GM12878 (cell line): ENCODE measurements around the gene TRIM28. TPM values are rescaled to one million over a fixed set of nuclear protein-coding genes. Genes with fewer than 3 reads are reported as not detected.

Source experiments
- ATAC-seq: fragments of 200-7000 bp; cut with Tn5 transposase; 3 replicates; pipeline ENCODE4 v1.9.1; 2020; ENCODE audit warnings: mild to moderate bottlenecking, moderate library complexity
- BruUV-seq: library from RNA; stranded (reverse); fragments of 400-500 nt; replicated peaks from 2 replicates; lab custom pipeline; 2021; lab: Mats Ljungman, UMichigan
- CTCF ChIA-PET: fragments of 300-600 bp; sonication (Branson Sonifier 250); formaldehyde crosslinking; extraction: SDS; loops from one replicate; lab custom pipeline; 2021; ENCODE audit warnings: inconsistent platforms; lab: Yijun Ruan, JAX
- POLR2A ChIA-PET: fragments of 350-600 bp; formaldehyde crosslinking; extraction: SDS; loops from one replicate; lab custom pipeline; 2021; ENCODE audit warnings: inconsistent platforms; lab: Charles Lee
- RAD21 ChIA-PET: fragments of 300-600 bp; sonication (Branson Sonifier 250); formaldehyde crosslinking; loops from one replicate; lab custom pipeline; 2023; ENCODE audit warnings: antibody characterized with exemption; ENCODE audit not compliant: unreplicated experiment; lab: Charles Lee
- SMC1A ChIA-PET: fragments of 300-600 bp; sonication (Branson Sonifier 250); formaldehyde crosslinking; loops from one replicate; lab custom pipeline; 2023; ENCODE audit not compliant: unreplicated experiment, uncharacterized antibody; lab: Charles Lee
- DNase-seq: peaks from one replicate; pipeline ENCODE4 v3.0.0-alpha.2; 2011; ENCODE audit warnings: low read depth, low spot score
- FAIRE-seq: peaks from 3 replicates; lab custom pipeline; 2011; peaks lifted over from hg19 to GRCh38; lab: Jason Lieb, UNC
- H2AFZ ChIP-seq: 2 replicates; pipeline ENCODE4 v1.6.0; 2011; ENCODE audit warnings: low read depth, low read length, control low read depth; ENCODE audit not compliant: control insufficient read depth
- H3K27ac ChIP-seq: 2 replicates; pipeline ENCODE4 v1.5.1; 2011; ENCODE audit warnings: control low read depth; ENCODE audit not compliant: control insufficient read depth, insufficient read depth
- H3K27me3 ChIP-seq, 2 experiments: replicated peaks in 1 of 2; 2 replicates each; pipeline versions ENCODE4 v1.6.0 to v1.6.1; 2011; ENCODE audit warnings: low read length in 1 of 2; ENCODE audit not compliant: control insufficient read depth in 2 of 2, insufficient read depth in 2 of 2
- H3K36me3 ChIP-seq, 2 experiments: 2 replicates each; pipeline ENCODE4 v1.5.1; 2011; ENCODE audit warnings: low read length in 1 of 2; ENCODE audit not compliant: control insufficient read depth in 2 of 2, insufficient read depth in 2 of 2
- H3K4me1 ChIP-seq: 2 replicates; pipeline ENCODE4 v1.6.1; 2011; ENCODE audit warnings: mild to moderate bottlenecking, low read length, moderate library complexity, mixed read lengths; ENCODE audit not compliant: control insufficient read depth, insufficient read depth
- H3K4me2 ChIP-seq: 2 replicates; pipeline ENCODE4 v1.6.0; 2011; ENCODE audit warnings: control low read depth; ENCODE audit not compliant: control insufficient read depth, insufficient read depth
- H3K4me3 ChIP-seq: fragments of 200-600 bp; sonication (generic); 2 replicates; pipeline ENCODE4 v1.5.1; 2016
- H3K79me2 ChIP-seq: 2 replicates; pipeline ENCODE4 v1.6.0; 2011; ENCODE audit warnings: low read length; ENCODE audit not compliant: control insufficient read depth, insufficient read depth
- H3K9ac ChIP-seq: 2 replicates; pipeline ENCODE4 v1.8.0; 2011; ENCODE audit warnings: low read length, control low read depth, mixed read lengths; ENCODE audit not compliant: control insufficient read depth, insufficient read depth
- H3K9me3 ChIP-seq: replicated peaks from 3 replicates; pipeline ENCODE4 v1.5.1; 2011; ENCODE audit warnings: mild to moderate bottlenecking, low read length; ENCODE audit not compliant: control insufficient read depth, insufficient read depth
- H4K20me1 ChIP-seq: 2 replicates; pipeline ENCODE4 v1.6.0; 2011; ENCODE audit not compliant: control insufficient read depth, insufficient read depth
- BACH1 ChIP-seq: fragments of 450-650 bp; IDR thresholded peaks from 2 replicates; pipeline ENCODE4 v1.6.1; 2017; ENCODE audit warnings: mild to moderate bottlenecking, borderline replicate concordance
- BHLHE40 ChIP-seq, 2 experiments: fragments of 450-650 bp in 1 of 2; IDR thresholded peaks; 2 replicates each; pipeline ENCODE4 v1.6.1; 2011 to 2017; ENCODE audit warnings: low read depth in 2 of 2, borderline replicate concordance in 1 of 2, improper control_type of control experiment in 1 of 2, low read length in 1 of 2, mild to moderate bottlenecking in 1 of 2
- CBX3 ChIP-seq: fragments of 200-600 bp; sonication (generic); IDR thresholded peaks from 2 replicates; pipeline ENCODE4 v1.6.1; 2016; ENCODE audit warnings: low read depth, borderline replicate concordance
- CREM ChIP-seq: IDR thresholded peaks from 2 replicates; pipeline ENCODE4 v1.6.1; 2014; ENCODE audit warnings: antibody characterized with exemption, low read depth
- ESRRA ChIP-seq: IDR thresholded peaks from 2 replicates; pipeline ENCODE4 v1.6.1; 2012; ENCODE audit warnings: mild to moderate bottlenecking, low read length, improper control_type of control experiment
- EZH2 ChIP-seq: IDR thresholded peaks from 2 replicates; pipeline ENCODE4 v1.6.1; 2012; ENCODE audit warnings: low read depth, mild to moderate bottlenecking, control low read depth, inconsistent platforms, low read length, borderline replicate concordance; ENCODE audit not compliant: control insufficient read depth
- FOXM1 ChIP-seq: IDR thresholded peaks from 2 replicates; pipeline ENCODE4 v1.6.1; 2012; ENCODE audit warnings: low read depth, mild to moderate bottlenecking, inconsistent platforms, low read length, moderate library complexity
- HDAC2 ChIP-seq: fragments of 200-600 bp; sonication (generic); IDR thresholded peaks from 2 replicates; pipeline ENCODE4 v1.6.1; 2017
- IRF3 ChIP-seq: fragments of 450-650 bp; IDR thresholded peaks from 2 replicates; pipeline ENCODE4 v1.6.1; 2014; ENCODE audit warnings: mild to moderate bottlenecking
- IRF4 ChIP-seq: IDR thresholded peaks from 2 replicates; pipeline ENCODE4 v1.6.1; 2011; ENCODE audit warnings: low read depth, low read length
- MAX ChIP-seq: IDR thresholded peaks from 2 replicates; pipeline ENCODE4 v1.6.1; 2012; ENCODE audit warnings: low read depth, low read length, improper control_type of control experiment
- NFYB ChIP-seq: IDR thresholded peaks from 2 replicates; pipeline ENCODE4 v1.6.1; 2011; ENCODE audit warnings: low read depth, mild to moderate bottlenecking, low read length, improper control_type of control experiment, moderate library complexity; ENCODE audit not compliant: insufficient read depth
- NR2C2 ChIP-seq: IDR thresholded peaks from 2 replicates; pipeline ENCODE4 v1.6.1; 2011; ENCODE audit warnings: borderline replicate concordance, low read depth; ENCODE audit not compliant: control insufficient read depth, insufficient read length
- PAX5 ChIP-seq: IDR thresholded peaks from 2 replicates; pipeline ENCODE4 v1.6.1; 2011; ENCODE audit warnings: low read depth, low read length, borderline replicate concordance
- RB1 ChIP-seq: fragments of 450-650 bp; formaldehyde crosslinking; IDR thresholded peaks from 2 replicates; pipeline ENCODE4 v1.6.1; 2017; ENCODE audit warnings: mild to moderate bottlenecking, borderline replicate concordance
- RELA ChIP-seq: fragments of 450-650 bp; IDR thresholded peaks from 2 replicates; pipeline ENCODE4 v1.8.0; 2014; ENCODE audit warnings: borderline replicate concordance; ENCODE audit not compliant: partially characterized antibody
- RUNX3 ChIP-seq: IDR thresholded peaks from 2 replicates; pipeline ENCODE4 v1.6.1; 2012; ENCODE audit warnings: low read length, inconsistent platforms
- SPI1 ChIP-seq: IDR thresholded peaks from 2 replicates; pipeline ENCODE4 v1.6.1; 2011; ENCODE audit warnings: low read depth, mild to moderate bottlenecking, low read length, moderate library complexity, borderline replicate concordance; ENCODE audit not compliant: insufficient read depth
- TCF12 ChIP-seq: IDR thresholded peaks from 2 replicates; pipeline ENCODE4 v1.6.1; 2011; ENCODE audit warnings: low read depth, mild to moderate bottlenecking, low read length
- ZNF207 ChIP-seq: fragments of 450-650 bp; IDR thresholded peaks from 2 replicates; pipeline ENCODE4 v1.6.1; 2014; ENCODE audit warnings: antibody characterized with exemption, mild to moderate bottlenecking, borderline replicate concordance
- WGBS: methylation state at CpG from one replicate; pipeline ENCODE4 v1.1.6; 2016; ENCODE audit warnings: low lambda C conversion rate; ENCODE audit not compliant: insufficient replicate concordance, insufficient coverage; ENCODE audit errors: missing lambda C conversion rate; 5-methylcytosine and 5-hydroxymethylcytosine counted together
- in situ Hi-C: fragments of 300-500 bp; cut with MboI; formaldehyde crosslinking; loops from 9 replicates; pipeline ENCODE4 v1.14.3; 2018; ENCODE audit warnings: mixed read lengths
- intact Hi-C: fragments of 100-400 bp; cut with micrococcal nuclease; formaldehyde crosslinking; loops from one replicate; pipeline ENCODE4 v1.14.2; 2022; ENCODE audit not compliant: unreplicated experiment
- polyA plus RNA-seq, 11 experiments: library from polyadenylated mRNA; depleted of rRNA in 4 of 11; unstranded in 6 of 11; stranded (reverse) in 5 of 11; fragments of >200 nt; fragmentation: Nextera tagmentation in 4 of 11; fragmentation: Illumina TruSeq in 1 of 11; extraction: Ambion mirVana in 4 of 11; extraction: Trizol in 1 of 11; gene quantifications; 1 replicate in 1 of 11; 2 replicates in 10 of 11; pipeline versions ENCODE4 v1.2.1 to v1.2.3, GENCODE V29; 2011 to 2016; ENCODE audit warnings: inconsistent platforms in 2 of 11, missing spikeins in 2 of 11, low read depth in 1 of 11
- total RNA-seq, 4 experiments: library from RNA; depleted of rRNA in 3 of 4; stranded (reverse); fragments of >200 nt in 3 of 4; fragmentation: Illumina TruSeq in 1 of 4; extraction: Trizol in 1 of 4; gene quantifications; 2 replicates each; pipeline versions ENCODE4 v1.2.1 to v1.2.3, GENCODE V29; 2013 to 2021

Gene TRIM28
- total and polyA plus RNA-seq, 10 of the 15 experiments (the other 5 are each of a cell fraction or from before 2014, with no cell fraction given): 5.0 to 650 (median 296) TPM

- BruUV-seq: no TSS peak
- H4K20me1 ChIP-seq: no peaks in the 10 kb centered on the region
- no peak for ATAC-seq
- H3K4me2 ChIP-seq: peak overlapping the region; percentile 84
- peak overlapping the region; percentile 80 for H3K4me3 ChIP-seq
- peaks cover 11% of the 10 kb centered on the region for H3K4me1 ChIP-seq
- ChIA-PET POLR2A (interaction anchor here (0.6 to 1.1 kb wide), 2 partner anchors 8 to 95 kb away, joined by 3 to 5 read pairs; no protein-coding TSS in a partner anchor), RAD21 (no interaction called here), CTCF (interaction anchor here (4.2 kb wide), 1 partner anchor 22 kb away, joined by 24 read pairs; the partner anchor contains the start of gene ZBTB45), SMC1A (interaction anchor here (0.7 to 2.6 kb wide), 2 partner anchors 9 to 28 kb away, joined by 3 to 16 read pairs; no protein-coding TSS in a partner anchor)
- no peak for FAIRE-seq
- no peaks in the 10 kb centered on the region; the same call in 2 of the 3 replicates for H3K9me3 ChIP-seq
- DNase-seq: no peak
- H3K36me3 ChIP-seq: no peaks in the 10 kb centered on the region
- no peak overlapping the region for H2AFZ ChIP-seq
- no peak overlapping the region for H3K27ac ChIP-seq
- WGBS: 53% methylated on average over 8 of the region's 8 CpGs
- intact Hi-C loops: no loop called here
- TF ChIP-seq NR2C2 (no peak), IRF3 (no peak), FOXM1 (no peak), EZH2 (no peak), RUNX3 (no peak), BACH1 (no peak), MAX (no peak), CBX3 (no peak), HDAC2 (no peak), PAX5 (no peak), TCF12 (no peak), NFYB (no peak), SPI1 (no peak), ESRRA (no peak), IRF4 (no peak), BHLHE40 (IDR thresholded peaks at IDR 0.05; ENCODE audit: borderline replicate concordance in 1 of 2, low read depth in 2 of 2, low read length in 1 of 2) (no peak), CREM (no peak), RB1 (no peak), RELA (no peak), ZNF207 (no peak)
- in situ Hi-C loops: no loop called here
- peaks cover 11% of the 10 kb centered on the region for H3K79me2 ChIP-seq
- H3K27me3 ChIP-seq: no peaks in the 10 kb centered on the region
- peak overlapping the region; percentile 30; the same call in 1 of the 2 replicates for H3K9ac ChIP-seq
These were observed 46.2 kb upstream of the TRIM28 start for GRCh38 chr19:58497634-58498170.
